K562 (cell line): Measurements from ENCODE around the gene CCDC27. TPM values are rescaled to one million over a fixed set of nuclear protein-coding genes. Genes with fewer than 3 reads are reported as not detected.

Source experiments
- DDX20 ChIP-seq: fragments of 450-650 bp; IDR thresholded peaks from 2 replicates; pipeline ENCODE4 v1.6.1; 2016; ENCODE audit warnings: missing genetic modification characterization, low read depth, mild to moderate bottlenecking, missing compliant biosample characterization, moderate library complexity
- ELF2 ChIP-seq: fragments of 250-450 bp; sonication (Bioruptor Pico); IDR thresholded peaks from 2 replicates; pipeline ENCODE4 v1.5.0; 2021; ENCODE audit warnings: mild to moderate bottlenecking
- KLF13 ChIP-seq: fragments of 450-650 bp; IDR thresholded peaks from 2 replicates; pipeline ENCODE4 v1.6.1; 2016; ENCODE audit warnings: missing genetic modification characterization, low read depth, mild to moderate bottlenecking, missing compliant biosample characterization, moderate library complexity, borderline replicate concordance
- SMAD4 ChIP-seq: fragments of 250-450 bp; sonication (Bioruptor Pico); conservative IDR thresholded peaks from 2 replicates; pipeline ENCODE4 v1.8.0; 2021; ENCODE audit warnings: inconsistent platforms, mild to moderate bottlenecking, moderate library complexity
- SMC3 ChIP-seq: conservative IDR thresholded peaks from 2 replicates; pipeline ENCODE4 v1.6.1; 2011; ENCODE audit warnings: low read depth, low read length, improper control_type of control experiment; ENCODE audit not compliant: insufficient read depth
- TCF3 ChIP-seq: sonication (generic); formaldehyde crosslinking; IDR thresholded peaks from 2 replicates; pipeline ENCODE4 v1.4.0; 2020; ENCODE audit warnings: mild to moderate bottlenecking, missing genetic modification reagents
- TEAD1 ChIP-seq, 2 experiments: fragments of 450-650 bp in 1 of 2; sonication (generic) in 1 of 2; formaldehyde crosslinking; IDR thresholded peaks; 2 replicates each; pipeline versions ENCODE4 v1.4.0 to v1.8.0; 2020 to 2022; ENCODE audit warnings: mild to moderate bottlenecking in 2 of 2, missing genetic modification reagents in 1 of 2
- ZBTB17 ChIP-seq: fragments of 450-650 bp; formaldehyde crosslinking; IDR thresholded peaks from 2 replicates; pipeline ENCODE4 v1.4.0; 2020; ENCODE audit warnings: mild to moderate bottlenecking
- ZFP1 ChIP-seq: fragments of 450-650 bp; formaldehyde crosslinking; IDR thresholded peaks from 2 replicates; pipeline ENCODE4 v1.4.0; 2020; ENCODE audit warnings: mild to moderate bottlenecking, mixed read lengths
- ZNF224 ChIP-seq: sonication (generic); formaldehyde crosslinking; IDR thresholded peaks from 2 replicates; pipeline ENCODE4 v1.8.0; 2022; ENCODE audit warnings: mild to moderate bottlenecking, missing genetic modification reagents
- polyA plus RNA-seq, 8 experiments: library from polyadenylated mRNA; depleted of rRNA in 4 of 8; stranded (reverse) in 5 of 8; unstranded in 3 of 8; fragments of >200 nt; fragmentation: Nextera tagmentation in 2 of 8; fragmentation: Illumina TruSeq in 1 of 8; extraction: Ambion mirVana in 2 of 8; extraction: Trizol in 1 of 8; gene quantifications; 2 replicates each; pipeline versions ENCODE4 v1.2.1 to v1.2.3, GENCODE V29; 2011 to 2014; ENCODE audit warnings: inconsistent platforms in 1 of 8, missing spikeins in 1 of 8
- total RNA-seq, 7 experiments: library from RNA; depleted of rRNA in 6 of 7; stranded (reverse); fragments of >200 nt in 6 of 7; fragmentation: Illumina TruSeq in 2 of 7; extraction: Trizol in 2 of 7; gene quantifications; 2 replicates each; pipeline versions ENCODE4 v1.2.1 to v1.2.3, GENCODE V29; 2011 to 2021; ENCODE audit warnings: low replicate concordance in 1 of 7
- TF ChIP-seq, protein P1 (sequence below): fragments of 450-650 bp; formaldehyde crosslinking; IDR thresholded peaks from 2 replicates; pipeline ENCODE4 v1.4.0; 2022; ENCODE audit warnings: missing genetic modification characterization
- TF ChIP-seq, protein P2 (sequence below): sonication (generic); formaldehyde crosslinking; IDR thresholded peaks from 2 replicates; pipeline ENCODE4 v1.8.0; 2022; ENCODE audit warnings: mild to moderate bottlenecking, missing genetic modification reagents
- TF ChIP-seq, protein P3 (sequence below): fragments of 200-800 bp; sonication (Bioruptor generic); IDR thresholded peaks from 2 replicates; pipeline ENCODE4 v1.6.1; 2016; ENCODE audit warnings: missing genetic modification characterization, missing compliant biosample characterization
- TF ChIP-seq, protein P4 (sequence below): IDR thresholded peaks from 2 replicates; pipeline ENCODE4 v1.6.1; 2011; ENCODE audit warnings: borderline replicate concordance, low read depth, mild to moderate bottlenecking, moderate library complexity, low read length; ENCODE audit not compliant: insufficient read depth, poor library complexity, severe bottlenecking
- TF ChIP-seq, protein P5 (sequence below): fragments of 250-450 bp; sonication (Bioruptor Pico); IDR thresholded peaks from 2 replicates; pipeline ENCODE4 v1.8.0; 2022; ENCODE audit warnings: inconsistent platforms, mild to moderate bottlenecking, moderate library complexity, borderline replicate concordance

CCDC27 gene
- total and polyA plus RNA-seq, 9 of the 15 experiments (the other 6 are each of a cell fraction or from before 2014, with no cell fraction given) = 0.01 to 0.04 TPM; not detected in 7

DNA sequence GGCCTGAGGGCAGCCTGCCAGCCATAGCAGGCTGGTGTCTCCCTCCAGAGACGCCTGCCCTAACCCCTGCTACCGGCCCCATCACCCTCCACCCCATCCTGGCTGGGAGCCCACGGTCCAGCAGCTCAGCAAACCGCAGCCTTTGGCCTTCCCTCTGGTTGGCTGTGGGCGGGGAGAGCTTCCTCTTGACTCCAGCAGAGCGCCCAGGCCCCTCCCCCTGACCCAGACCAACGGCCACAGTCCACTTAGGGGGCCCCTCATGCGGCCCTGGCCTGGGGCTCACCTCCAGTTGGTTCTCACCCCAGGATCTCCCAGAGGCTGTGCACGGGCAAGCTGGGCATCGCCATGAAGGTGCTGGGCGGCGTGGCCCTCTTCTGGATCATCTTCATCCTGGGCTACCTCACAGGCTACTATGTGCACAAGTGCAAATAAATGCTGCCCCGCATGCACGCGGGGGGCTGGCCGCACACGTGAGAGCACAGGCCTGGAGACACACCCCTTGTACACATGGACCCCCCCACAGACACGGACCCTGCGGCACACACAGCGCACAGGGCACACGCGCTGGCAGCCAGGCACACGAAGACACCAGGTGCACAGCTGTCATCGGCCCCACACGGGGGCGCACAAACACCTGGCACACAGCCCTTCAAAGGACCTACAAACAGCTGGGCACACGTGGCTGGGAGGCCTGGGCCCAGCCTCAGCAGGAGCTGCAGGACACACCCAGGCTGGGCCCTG, 23.4 kb downstream of the CCDC27 start (continued):
- peak; percentile 85 for TF ChIP-seq KLF13 (tag)
- TF ChIP-seq, protein P1, sequence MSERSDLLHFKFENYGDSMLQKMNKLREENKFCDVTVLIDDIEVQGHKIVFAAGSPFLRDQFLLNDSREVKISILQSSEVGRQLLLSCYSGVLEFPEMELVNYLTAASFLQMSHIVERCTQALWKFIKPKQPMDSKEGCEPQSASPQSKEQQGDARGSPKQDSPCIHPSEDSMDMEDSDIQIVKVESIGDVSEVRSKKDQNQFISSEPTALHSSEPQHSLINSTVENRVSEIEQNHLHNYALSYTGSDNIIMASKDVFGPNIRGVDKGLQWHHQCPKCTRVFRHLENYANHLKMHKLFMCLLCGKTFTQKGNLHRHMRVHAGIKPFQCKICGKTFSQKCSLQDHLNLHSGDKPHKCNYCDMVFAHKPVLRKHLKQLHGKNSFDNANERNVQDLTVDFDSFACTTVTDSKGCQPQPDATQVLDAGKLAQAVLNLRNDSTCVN (CRISPR knock-in tag) = no peak
- peak; percentile 88 for TF ChIP-seq SMAD4
- peak; percentile 50 for TF ChIP-seq TCF3
- TF ChIP-seq, protein P2, sequence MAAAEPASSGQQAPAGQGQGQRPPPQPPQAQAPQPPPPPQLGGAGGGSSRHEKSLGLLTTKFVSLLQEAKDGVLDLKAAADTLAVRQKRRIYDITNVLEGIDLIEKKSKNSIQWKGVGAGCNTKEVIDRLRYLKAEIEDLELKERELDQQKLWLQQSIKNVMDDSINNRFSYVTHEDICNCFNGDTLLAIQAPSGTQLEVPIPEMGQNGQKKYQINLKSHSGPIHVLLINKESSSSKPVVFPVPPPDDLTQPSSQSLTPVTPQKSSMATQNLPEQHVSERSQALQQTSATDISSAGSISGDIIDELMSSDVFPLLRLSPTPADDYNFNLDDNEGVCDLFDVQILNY = no peak
- peak; percentile 32; the same call in 1 of the 2 replicates for TF ChIP-seq SMC3
- TF ChIP-seq, protein P3, sequence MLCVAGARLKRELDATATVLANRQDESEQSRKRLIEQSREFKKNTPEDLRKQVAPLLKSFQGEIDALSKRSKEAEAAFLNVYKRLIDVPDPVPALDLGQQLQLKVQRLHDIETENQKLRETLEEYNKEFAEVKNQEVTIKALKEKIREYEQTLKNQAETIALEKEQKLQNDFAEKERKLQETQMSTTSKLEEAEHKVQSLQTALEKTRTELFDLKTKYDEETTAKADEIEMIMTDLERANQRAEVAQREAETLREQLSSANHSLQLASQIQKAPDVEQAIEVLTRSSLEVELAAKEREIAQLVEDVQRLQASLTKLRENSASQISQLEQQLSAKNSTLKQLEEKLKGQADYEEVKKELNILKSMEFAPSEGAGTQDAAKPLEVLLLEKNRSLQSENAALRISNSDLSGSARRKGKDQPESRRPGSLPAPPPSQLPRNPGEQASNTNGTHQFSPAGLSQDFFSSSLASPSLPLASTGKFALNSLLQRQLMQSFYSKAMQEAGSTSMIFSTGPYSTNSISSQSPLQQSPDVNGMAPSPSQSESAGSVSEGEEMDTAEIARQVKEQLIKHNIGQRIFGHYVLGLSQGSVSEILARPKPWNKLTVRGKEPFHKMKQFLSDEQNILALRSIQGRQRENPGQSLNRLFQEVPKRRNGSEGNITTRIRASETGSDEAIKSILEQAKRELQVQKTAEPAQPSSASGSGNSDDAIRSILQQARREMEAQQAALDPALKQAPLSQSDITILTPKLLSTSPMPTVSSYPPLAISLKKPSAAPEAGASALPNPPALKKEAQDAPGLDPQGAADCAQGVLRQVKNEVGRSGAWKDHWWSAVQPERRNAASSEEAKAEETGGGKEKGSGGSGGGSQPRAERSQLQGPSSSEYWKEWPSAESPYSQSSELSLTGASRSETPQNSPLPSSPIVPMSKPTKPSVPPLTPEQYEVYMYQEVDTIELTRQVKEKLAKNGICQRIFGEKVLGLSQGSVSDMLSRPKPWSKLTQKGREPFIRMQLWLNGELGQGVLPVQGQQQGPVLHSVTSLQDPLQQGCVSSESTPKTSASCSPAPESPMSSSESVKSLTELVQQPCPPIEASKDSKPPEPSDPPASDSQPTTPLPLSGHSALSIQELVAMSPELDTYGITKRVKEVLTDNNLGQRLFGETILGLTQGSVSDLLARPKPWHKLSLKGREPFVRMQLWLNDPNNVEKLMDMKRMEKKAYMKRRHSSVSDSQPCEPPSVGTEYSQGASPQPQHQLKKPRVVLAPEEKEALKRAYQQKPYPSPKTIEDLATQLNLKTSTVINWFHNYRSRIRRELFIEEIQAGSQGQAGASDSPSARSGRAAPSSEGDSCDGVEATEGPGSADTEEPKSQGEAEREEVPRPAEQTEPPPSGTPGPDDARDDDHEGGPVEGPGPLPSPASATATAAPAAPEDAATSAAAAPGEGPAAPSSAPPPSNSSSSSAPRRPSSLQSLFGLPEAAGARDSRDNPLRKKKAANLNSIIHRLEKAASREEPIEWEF (CRISPR knock-in tag) = no peak; the same call in 1 of the 2 replicates
- no peak for TF ChIP-seq DDX20 (tag)
- TF ChIP-seq, protein P4, sequence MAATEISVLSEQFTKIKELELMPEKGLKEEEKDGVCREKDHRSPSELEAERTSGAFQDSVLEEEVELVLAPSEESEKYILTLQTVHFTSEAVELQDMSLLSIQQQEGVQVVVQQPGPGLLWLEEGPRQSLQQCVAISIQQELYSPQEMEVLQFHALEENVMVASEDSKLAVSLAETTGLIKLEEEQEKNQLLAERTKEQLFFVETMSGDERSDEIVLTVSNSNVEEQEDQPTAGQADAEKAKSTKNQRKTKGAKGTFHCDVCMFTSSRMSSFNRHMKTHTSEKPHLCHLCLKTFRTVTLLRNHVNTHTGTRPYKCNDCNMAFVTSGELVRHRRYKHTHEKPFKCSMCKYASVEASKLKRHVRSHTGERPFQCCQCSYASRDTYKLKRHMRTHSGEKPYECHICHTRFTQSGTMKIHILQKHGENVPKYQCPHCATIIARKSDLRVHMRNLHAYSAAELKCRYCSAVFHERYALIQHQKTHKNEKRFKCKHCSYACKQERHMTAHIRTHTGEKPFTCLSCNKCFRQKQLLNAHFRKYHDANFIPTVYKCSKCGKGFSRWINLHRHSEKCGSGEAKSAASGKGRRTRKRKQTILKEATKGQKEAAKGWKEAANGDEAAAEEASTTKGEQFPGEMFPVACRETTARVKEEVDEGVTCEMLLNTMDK = peak; percentile 98
- TF ChIP-seq ZBTB17 (CRISPR knock-in tag) = peak; percentile 46; the same call in 1 of the 2 replicates
- 0 out of 2 replicates have a peak, but pooled peaks have one; percentile 36 for TF ChIP-seq ZNF224
- peak; percentile 42 to 63; a peak in 2 of 4 replicates for TF ChIP-seq TEAD1 (CRISPR knock-in tag; IDR thresholded peaks at IDR 0.05)
- no peak for TF ChIP-seq ZFP1 (CRISPR knock-in tag)
- TF ChIP-seq, protein P5, sequence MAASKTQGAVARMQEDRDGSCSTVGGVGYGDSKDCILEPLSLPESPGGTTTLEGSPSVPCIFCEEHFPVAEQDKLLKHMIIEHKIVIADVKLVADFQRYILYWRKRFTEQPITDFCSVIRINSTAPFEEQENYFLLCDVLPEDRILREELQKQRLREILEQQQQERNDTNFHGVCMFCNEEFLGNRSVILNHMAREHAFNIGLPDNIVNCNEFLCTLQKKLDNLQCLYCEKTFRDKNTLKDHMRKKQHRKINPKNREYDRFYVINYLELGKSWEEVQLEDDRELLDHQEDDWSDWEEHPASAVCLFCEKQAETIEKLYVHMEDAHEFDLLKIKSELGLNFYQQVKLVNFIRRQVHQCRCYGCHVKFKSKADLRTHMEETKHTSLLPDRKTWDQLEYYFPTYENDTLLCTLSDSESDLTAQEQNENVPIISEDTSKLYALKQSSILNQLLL = no peak
- 0 out of 2 replicates have a peak, but pooled peaks have one; percentile 33 for TF ChIP-seq ELF2
